Prostate gland (tissue), 2 donors: ENCODE results near the gene GRK1.

Source experiments
- POLR2AphosphoS5 ChIP-seq: sonication (generic); formaldehyde crosslinking; IDR thresholded peaks from one replicate; pipeline ENCODE4 v1.6.1; 2017; ENCODE audit warnings: antibody characterized with exemption
- TF ChIP-seq, protein P1 (sequence below), 4 experiments: fragments of 200-600 bp in 2 of 4; fragments of 450-650 bp in 2 of 4; sonication (generic) in 2 of 4; IDR thresholded peaks; 1 replicate in 3 of 4; 2 replicates in 1 of 4; pipeline ENCODE4 v1.5.1; 2016 to 2019; ENCODE audit warnings: antibody characterized with exemption in 4 of 4, mild to moderate bottlenecking in 2 of 4, moderate library complexity in 2 of 4

DNA sequence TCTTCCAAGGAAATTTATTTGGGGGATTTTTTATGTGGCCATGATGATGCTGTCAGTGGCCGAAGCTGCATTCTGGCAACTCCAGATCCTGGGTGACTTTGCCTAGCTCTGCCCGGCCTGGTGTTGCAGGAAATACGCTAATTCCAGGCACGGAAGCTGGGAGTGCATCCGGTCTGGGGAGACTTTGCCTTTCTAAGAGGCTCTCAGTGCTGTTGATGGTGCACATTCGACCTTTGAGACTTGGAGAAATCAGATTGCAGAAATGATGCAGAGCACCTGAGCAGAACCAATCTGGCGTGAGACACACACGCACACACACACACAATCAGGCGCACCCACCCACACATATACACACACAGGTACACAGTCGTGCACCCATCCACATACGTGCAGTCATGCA lies 86.2 kb downstream of the GRK1 start:
- TF ChIP-seq, protein P1, sequence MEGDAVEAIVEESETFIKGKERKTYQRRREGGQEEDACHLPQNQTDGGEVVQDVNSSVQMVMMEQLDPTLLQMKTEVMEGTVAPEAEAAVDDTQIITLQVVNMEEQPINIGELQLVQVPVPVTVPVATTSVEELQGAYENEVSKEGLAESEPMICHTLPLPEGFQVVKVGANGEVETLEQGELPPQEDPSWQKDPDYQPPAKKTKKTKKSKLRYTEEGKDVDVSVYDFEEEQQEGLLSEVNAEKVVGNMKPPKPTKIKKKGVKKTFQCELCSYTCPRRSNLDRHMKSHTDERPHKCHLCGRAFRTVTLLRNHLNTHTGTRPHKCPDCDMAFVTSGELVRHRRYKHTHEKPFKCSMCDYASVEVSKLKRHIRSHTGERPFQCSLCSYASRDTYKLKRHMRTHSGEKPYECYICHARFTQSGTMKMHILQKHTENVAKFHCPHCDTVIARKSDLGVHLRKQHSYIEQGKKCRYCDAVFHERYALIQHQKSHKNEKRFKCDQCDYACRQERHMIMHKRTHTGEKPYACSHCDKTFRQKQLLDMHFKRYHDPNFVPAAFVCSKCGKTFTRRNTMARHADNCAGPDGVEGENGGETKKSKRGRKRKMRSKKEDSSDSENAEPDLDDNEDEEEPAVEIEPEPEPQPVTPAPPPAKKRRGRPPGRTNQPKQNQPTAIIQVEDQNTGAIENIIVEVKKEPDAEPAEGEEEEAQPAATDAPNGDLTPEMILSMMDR (IDR thresholded peaks at IDR 0.05): no peak
- no peak for TF ChIP-seq POLR2AphosphoS5
